Chondrocyte (in vitro differentiated cells): ENCODE data around the gene CD320. TPM values are rescaled to one million over a fixed set of nuclear protein-coding genes. Genes with fewer than 3 reads are reported as not detected.
"Not testable (repeated sequence)": the region's sequence is repeated elsewhere in the genome, so short reads cannot be mapped to it uniquely, and the experiment has no call there.

Experiments
- DNase-seq: peaks from one replicate; pipeline ENCODE4 v3.0.0; 2021; ENCODE audit warnings: mixed read lengths, low spot score
- H3K27ac Mint-ChIP-seq: one replicate; pipeline ENCODE4 v1.8.0; 2021; ENCODE audit warnings: mild to moderate bottlenecking, moderate library complexity, mixed read lengths; ENCODE audit not compliant: unreplicated experiment
- H3K27me3 Mint-ChIP-seq: 2 replicates; pipeline ENCODE4 v1.8.0; 2021; ENCODE audit warnings: low read depth, mixed read lengths
- H3K36me3 Mint-ChIP-seq: 2 replicates; pipeline ENCODE4 v1.8.0; 2021; ENCODE audit warnings: low read depth, mixed read lengths
- H3K4me1 Mint-ChIP-seq: 2 replicates; pipeline ENCODE4 v1.8.0; 2021; ENCODE audit warnings: low read depth, mild to moderate bottlenecking, mixed read lengths
- H3K4me3 Mint-ChIP-seq: one replicate; pipeline ENCODE4 v1.8.0; 2021; ENCODE audit warnings: mild to moderate bottlenecking, moderate library complexity, mixed read lengths; ENCODE audit not compliant: unreplicated experiment
- H3K9me3 Mint-ChIP-seq: 2 replicates; pipeline ENCODE4 v1.8.0; 2021; ENCODE audit warnings: low read depth, mixed read lengths
- total RNA-seq: library from RNA; stranded (reverse); gene quantifications from 3 replicates; pipeline ENCODE4 v1.2.1, GENCODE V29; 2021
- TF ChIP-seq, protein P1 (sequence below): fragments of 200-600 bp; sonication (generic); IDR thresholded peaks from 2 replicates; pipeline ENCODE4 v1.5.0; 2021; ENCODE audit warnings: antibody characterized with exemption, mild to moderate bottlenecking, moderate library complexity

The CD320 gene
- total RNA-seq, 1 donor from 2014 or later, result 44.0 TPM

DNA sequence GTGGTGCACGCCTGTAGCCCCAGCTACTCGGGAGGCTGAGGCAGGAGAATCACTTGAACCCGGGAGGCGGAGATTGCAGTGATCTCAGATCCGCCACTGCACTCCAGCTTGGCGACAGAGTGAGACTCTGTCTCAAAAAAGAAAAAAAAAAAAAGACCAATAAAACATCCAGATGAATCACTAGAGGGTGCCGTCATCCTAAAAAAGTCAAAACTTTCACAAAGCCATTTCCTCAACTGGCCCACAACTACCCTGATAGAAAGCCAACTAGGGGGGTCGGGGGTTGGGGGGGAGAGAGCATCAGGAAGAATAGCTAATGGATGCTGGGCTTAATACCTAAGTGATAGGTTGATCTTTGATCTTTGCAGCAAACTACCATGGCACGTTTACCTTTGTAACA, 10.7 kb upstream of the CD320 start:
- H3K4me3 Mint-ChIP-seq, H3K9me3 Mint-ChIP-seq, H3K27me3 Mint-ChIP-seq, DNase-seq, H3K27ac Mint-ChIP-seq: not testable (repeated sequence)
- Mint-ChIP-seq H3K4me1 (peaks cover 28% of the 10 kb centered on the region), H3K36me3 (peaks cover 12% of the 10 kb centered on the region)
- TF ChIP-seq, protein P1, sequence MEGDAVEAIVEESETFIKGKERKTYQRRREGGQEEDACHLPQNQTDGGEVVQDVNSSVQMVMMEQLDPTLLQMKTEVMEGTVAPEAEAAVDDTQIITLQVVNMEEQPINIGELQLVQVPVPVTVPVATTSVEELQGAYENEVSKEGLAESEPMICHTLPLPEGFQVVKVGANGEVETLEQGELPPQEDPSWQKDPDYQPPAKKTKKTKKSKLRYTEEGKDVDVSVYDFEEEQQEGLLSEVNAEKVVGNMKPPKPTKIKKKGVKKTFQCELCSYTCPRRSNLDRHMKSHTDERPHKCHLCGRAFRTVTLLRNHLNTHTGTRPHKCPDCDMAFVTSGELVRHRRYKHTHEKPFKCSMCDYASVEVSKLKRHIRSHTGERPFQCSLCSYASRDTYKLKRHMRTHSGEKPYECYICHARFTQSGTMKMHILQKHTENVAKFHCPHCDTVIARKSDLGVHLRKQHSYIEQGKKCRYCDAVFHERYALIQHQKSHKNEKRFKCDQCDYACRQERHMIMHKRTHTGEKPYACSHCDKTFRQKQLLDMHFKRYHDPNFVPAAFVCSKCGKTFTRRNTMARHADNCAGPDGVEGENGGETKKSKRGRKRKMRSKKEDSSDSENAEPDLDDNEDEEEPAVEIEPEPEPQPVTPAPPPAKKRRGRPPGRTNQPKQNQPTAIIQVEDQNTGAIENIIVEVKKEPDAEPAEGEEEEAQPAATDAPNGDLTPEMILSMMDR, result peak; percentile 48

DNA sequence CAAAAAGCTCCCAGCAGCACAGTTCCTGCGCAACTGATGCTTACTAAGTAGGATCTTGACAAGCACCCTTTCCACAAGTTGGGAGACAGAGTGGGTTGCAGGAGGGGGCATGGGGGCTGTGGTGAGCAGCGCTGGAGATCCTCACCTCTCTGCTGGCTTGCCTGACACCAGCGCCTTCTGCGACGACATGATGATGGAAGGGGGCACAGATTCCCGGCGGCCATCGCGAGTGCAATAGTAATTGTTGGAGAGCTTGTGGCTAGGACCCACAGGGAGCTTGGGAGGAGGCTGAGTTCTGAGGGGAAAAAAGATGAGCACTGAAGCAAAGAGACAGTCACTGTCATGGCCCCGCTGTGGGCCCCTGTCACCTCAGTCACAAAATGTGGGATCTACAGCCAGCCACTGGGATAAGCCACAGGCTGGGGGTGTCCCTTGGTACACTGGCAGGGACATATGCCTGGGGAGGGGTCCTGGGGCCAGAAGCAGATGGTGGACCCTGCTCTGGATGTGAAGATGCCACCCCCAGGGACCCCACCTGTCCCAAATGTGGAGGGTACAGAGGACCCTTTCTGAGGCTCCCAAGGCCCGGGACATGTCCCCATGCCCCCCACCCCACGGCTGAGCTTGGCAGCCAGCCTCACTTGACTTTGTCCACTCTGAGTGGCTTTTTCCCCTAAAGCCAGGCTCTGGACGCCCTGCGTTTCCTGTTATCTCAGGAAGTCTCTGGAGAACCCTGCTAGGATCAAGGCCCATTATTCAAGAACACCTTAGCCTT, 8.4 kb upstream of the CD320 start:
- peak; percentile 83 for DNase-seq
- Mint-ChIP-seq H3K4me1 (peaks cover 12% of the 10 kb centered on the region), H3K27ac (no peak overlapping the region), H3K9me3 (no peaks in the 10 kb centered on the region), H3K36me3 (peaks cover 1% of the 10 kb centered on the region), H3K27me3 (no peaks in the 10 kb centered on the region), H3K4me3 (no peak overlapping the region)
- TF ChIP-seq, protein P1, result no peak

DNA sequence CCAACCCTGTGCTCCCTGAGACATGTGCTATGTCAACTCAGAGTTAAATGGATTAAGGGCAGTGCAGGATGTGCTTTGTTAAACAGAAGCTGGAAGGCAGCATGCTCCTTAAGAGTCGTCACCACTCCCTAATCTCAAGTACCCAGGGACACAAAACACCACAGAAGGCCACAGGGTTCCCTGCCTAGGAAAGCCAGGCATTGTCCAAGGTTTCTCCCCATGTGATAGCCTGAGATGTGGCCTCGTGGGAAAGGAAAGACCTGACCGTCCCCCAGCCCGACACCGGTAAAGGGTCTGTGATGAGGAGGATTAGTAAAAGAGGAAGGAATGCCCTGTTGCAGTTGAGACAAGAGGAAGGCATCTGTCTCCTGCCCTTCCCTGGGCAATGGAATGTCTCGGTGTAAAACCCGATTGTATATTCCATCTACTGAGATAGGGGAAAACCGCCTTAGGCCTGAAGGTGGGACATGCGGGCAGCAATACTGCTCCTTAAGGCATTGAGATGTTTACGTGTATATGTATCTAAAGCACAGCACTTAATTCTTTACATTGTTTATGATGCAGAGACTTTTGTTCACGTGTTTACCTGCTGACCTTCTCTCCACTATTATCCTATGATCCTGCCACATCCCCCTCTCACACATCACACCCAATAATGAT, 7.0 kb upstream of the CD320 start:
- not testable (repeated sequence) for H3K4me3 Mint-ChIP-seq, H3K4me1 Mint-ChIP-seq, H3K27me3 Mint-ChIP-seq, H3K27ac Mint-ChIP-seq, H3K36me3 Mint-ChIP-seq, H3K9me3 Mint-ChIP-seq
- peak; percentile 30 for DNase-seq

DNA sequence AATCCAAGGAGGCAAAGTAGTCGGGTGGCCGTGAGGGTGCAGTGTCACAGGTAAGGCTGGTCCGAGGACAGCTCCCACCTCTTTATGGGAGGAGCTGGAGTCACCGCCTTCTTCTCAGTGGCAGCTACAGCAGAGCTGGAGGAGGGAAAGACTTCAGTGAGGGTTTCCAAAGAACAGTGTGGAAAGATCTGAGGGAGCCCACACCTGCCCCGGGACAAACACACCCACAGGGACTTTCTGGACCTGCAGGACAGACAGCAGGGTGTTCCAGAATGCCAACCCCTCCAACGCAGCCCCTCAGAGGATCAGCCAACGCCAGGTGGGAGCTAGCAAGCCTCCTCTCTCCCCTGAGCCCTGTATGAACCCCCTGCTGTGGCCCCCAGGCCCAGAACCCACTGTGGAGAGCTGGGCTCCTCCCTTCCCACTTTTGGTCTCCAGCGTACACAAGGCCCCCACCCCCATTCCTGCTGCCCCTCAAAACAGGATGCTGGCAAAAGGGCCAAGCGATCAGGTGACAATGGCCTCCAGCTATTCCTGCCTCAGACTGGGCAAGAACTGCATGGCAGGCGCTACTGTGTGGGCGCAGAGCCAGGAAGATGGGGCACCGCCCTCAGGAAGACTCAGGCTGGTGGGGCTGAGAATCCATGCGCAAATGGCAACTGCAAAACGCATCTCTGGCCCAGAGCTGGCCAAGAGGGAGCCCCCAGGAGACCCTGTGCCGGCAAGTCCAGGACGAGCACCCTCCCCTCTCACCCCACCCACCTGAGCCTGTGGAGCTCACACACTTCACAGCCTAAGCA, 3.5 kb upstream of the CD320 start:
- DNase-seq, result peak; percentile 77
- Mint-ChIP-seq H3K27me3 (no peaks in the 10 kb centered on the region), H3K9me3 (no peaks in the 10 kb centered on the region), H3K4me3 (no peak overlapping the region), H3K27ac (no peak overlapping the region), H3K36me3 (peaks cover 3% of the 10 kb centered on the region), H3K4me1 (peaks cover 22% of the 10 kb centered on the region)
- TF ChIP-seq, protein P1, result no peak

DNA sequence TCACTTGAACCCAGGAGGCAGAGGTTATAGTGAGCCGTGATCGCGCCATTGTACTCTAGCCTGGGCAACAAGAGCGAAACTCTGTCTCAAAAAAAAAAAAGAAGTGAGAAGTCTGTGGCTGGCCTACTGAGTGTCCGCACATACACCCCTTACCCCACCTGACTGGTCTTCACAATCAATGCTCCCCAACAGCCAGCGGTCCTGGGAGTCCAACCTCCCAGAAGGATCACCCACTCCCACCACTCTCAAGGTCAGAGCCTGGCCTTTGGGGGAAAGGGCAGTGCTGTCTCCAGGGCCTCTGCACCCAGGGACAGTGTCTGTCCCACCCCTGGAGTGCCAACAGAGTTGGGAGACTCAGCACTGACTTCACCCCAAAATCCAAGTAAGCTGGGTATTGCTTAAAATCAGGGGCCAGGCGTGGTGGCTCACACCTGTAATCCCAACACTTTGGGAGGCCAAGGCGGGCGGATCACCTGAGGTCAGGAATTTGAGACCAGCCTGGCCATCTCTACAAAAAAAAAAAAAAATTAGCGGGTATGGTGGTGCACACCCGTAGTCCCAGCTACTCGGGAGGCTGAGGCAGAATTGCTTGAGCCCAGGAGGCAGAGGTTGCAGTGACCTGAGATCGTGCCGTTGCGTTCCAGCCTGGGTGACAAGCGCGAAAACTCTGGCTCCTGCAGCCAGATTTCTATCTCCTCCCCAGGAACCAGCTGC, 2.3 kb upstream of the CD320 start:
- Mint-ChIP-seq H3K27me3 (no peaks in the 10 kb centered on the region), H3K4me1 (peaks cover 22% of the 10 kb centered on the region), H3K4me3 (no peak overlapping the region), H3K27ac (no peak overlapping the region), H3K9me3 (no peaks in the 10 kb centered on the region), H3K36me3 (peaks cover 2% of the 10 kb centered on the region)
- TF ChIP-seq, protein P1, result no peak
- DNase-seq, result peak; percentile 34
